ENCODE measurements around the gene GARIN1A.

The GARIN1A gene

GRCh38 chr7:128721376-128721775, 49.3 kb downstream of the GARIN1A start:
- no peak for DNase-seq

All from right hindlimb (tissue), 1 donor.